WTC11 (cell line): ENCODE results near the gene UBTD1. TPM values are rescaled to one million over a fixed set of nuclear protein-coding genes. Genes with fewer than 3 reads are reported as not detected.

Experiments used
- ATAC-seq: fragments of 200-7000 bp; cut with Tn5 transposase; 2 replicates; pipeline ENCODE4 v1.10.0; 2021; ENCODE audit warnings: mild to moderate bottlenecking, moderate library complexity
- CTCF ChIA-PET: fragments of 300-600 bp; sonication (Branson Sonifier 250); formaldehyde crosslinking; loops from one replicate; lab custom pipeline; 2021; ENCODE audit warnings: antibody characterized with exemption; lab: Charles Lee
- POLR2A ChIA-PET: fragments of 350-600 bp; sonication (Branson Sonifier 250); formaldehyde crosslinking; loops from one replicate; lab custom pipeline; 2021; ENCODE audit warnings: antibody characterized with exemption; lab: Charles Lee
- DNase-seq: peaks from one replicate; pipeline ENCODE4 v3.0.0; 2021; ENCODE audit warnings: low spot score
- H3K27ac Mint-ChIP-seq: 2 replicates; pipeline ENCODE4 v1.8.0; 2021; ENCODE audit warnings: mixed read lengths
- H3K27me3 Mint-ChIP-seq: 2 replicates; pipeline ENCODE4 v1.8.0; 2021; ENCODE audit warnings: low read depth, mild to moderate bottlenecking, moderate library complexity, mixed read lengths
- H3K36me3 Mint-ChIP-seq: 2 replicates; pipeline ENCODE4 v1.8.0; 2021; ENCODE audit warnings: mixed read lengths
- H3K4me1 Mint-ChIP-seq: 2 replicates; pipeline ENCODE4 v1.8.0; 2022; ENCODE audit warnings: mixed read lengths
- H3K4me3 Mint-ChIP-seq: 2 replicates; pipeline ENCODE4 v1.8.0; 2021; ENCODE audit warnings: mild to moderate bottlenecking, moderate library complexity, mixed read lengths
- H3K9me3 Mint-ChIP-seq: 2 replicates; pipeline ENCODE4 v1.8.0; 2021; ENCODE audit warnings: mixed read lengths
- CREB1 ChIP-seq: sonication (generic); formaldehyde crosslinking; IDR thresholded peaks from 2 replicates; pipeline ENCODE4 v1.8.0; 2023; ENCODE audit warnings: mild to moderate bottlenecking, missing genetic modification reagents
- ELF4 ChIP-seq: sonication (generic); formaldehyde crosslinking; IDR thresholded peaks from 2 replicates; pipeline ENCODE4 v1.8.1; 2022; ENCODE audit warnings: low read depth, mild to moderate bottlenecking, moderate library complexity, missing genetic modification reagents
- ETV6 ChIP-seq: sonication (generic); formaldehyde crosslinking; IDR thresholded peaks from 2 replicates; pipeline ENCODE4 v1.8.1; 2022; ENCODE audit warnings: mild to moderate bottlenecking, missing genetic modification reagents
- GRHL2 ChIP-seq: fragments of 250-450 bp; sonication (Bioruptor Pico); IDR thresholded peaks from 2 replicates; pipeline ENCODE4 v1.8.0; 2022; ENCODE audit warnings: mild to moderate bottlenecking, moderate library complexity; ENCODE audit not compliant: insufficient replicate concordance, severe bottlenecking
- GTF2I ChIP-seq: fragments of 250-450 bp; sonication (Bioruptor Pico); conservative IDR thresholded peaks from 2 replicates; pipeline ENCODE4 v1.4.0; 2021; ENCODE audit warnings: mild to moderate bottlenecking
- JUN ChIP-seq: sonication (generic); formaldehyde crosslinking; IDR thresholded peaks from 2 replicates; pipeline ENCODE4 v1.8.0; 2023; ENCODE audit warnings: mild to moderate bottlenecking, missing genetic modification reagents
- KAT7 ChIP-seq: sonication (generic); formaldehyde crosslinking; IDR thresholded peaks from 2 replicates; pipeline ENCODE4 v1.8.1; 2023; ENCODE audit warnings: missing genetic modification reagents, mild to moderate bottlenecking, borderline replicate concordance
- MXD4 ChIP-seq: fragments of 250-450 bp; sonication (Bioruptor Pico); IDR thresholded peaks from 2 replicates; pipeline ENCODE4 v1.8.0; 2021; ENCODE audit warnings: mild to moderate bottlenecking, moderate library complexity, borderline replicate concordance
- NFYB ChIP-seq: sonication (generic); formaldehyde crosslinking; conservative IDR thresholded peaks from 2 replicates; pipeline ENCODE4 v1.8.0; 2022; ENCODE audit warnings: low read depth, missing genetic modification reagents
- NR3C1 ChIP-seq: sonication (generic); formaldehyde crosslinking; conservative IDR thresholded peaks from 2 replicates; pipeline ENCODE4 v1.8.1; 2023; ENCODE audit warnings: low read depth, mild to moderate bottlenecking, missing genetic modification reagents
- RELA ChIP-seq: sonication (generic); formaldehyde crosslinking; IDR thresholded peaks from 2 replicates; pipeline ENCODE4 v1.8.1; 2022; ENCODE audit warnings: missing genetic modification reagents, mild to moderate bottlenecking, borderline replicate concordance
- ZBTB21 ChIP-seq: sonication (generic); formaldehyde crosslinking; IDR thresholded peaks from 2 replicates; pipeline ENCODE4 v1.8.1; 2023; ENCODE audit warnings: mild to moderate bottlenecking, missing genetic modification reagents, borderline replicate concordance
- ZNF219 ChIP-seq: sonication (generic); formaldehyde crosslinking; IDR thresholded peaks from 2 replicates; pipeline ENCODE4 v1.8.0; 2023; ENCODE audit warnings: missing genetic modification reagents, mild to moderate bottlenecking, borderline replicate concordance
- ZNF263 ChIP-seq: sonication (generic); formaldehyde crosslinking; IDR thresholded peaks from 2 replicates; pipeline ENCODE4 v1.8.1; 2022; ENCODE audit warnings: low read depth, mild to moderate bottlenecking, moderate library complexity, missing genetic modification reagents
- ZNF396 ChIP-seq: fragments of 250-450 bp; sonication (Bioruptor Pico); IDR thresholded peaks from 2 replicates; pipeline ENCODE4 v1.8.0; 2021; ENCODE audit warnings: mild to moderate bottlenecking, moderate library complexity, borderline replicate concordance
- ZNF416 ChIP-seq: fragments of 250-450 bp; sonication (Bioruptor Pico); IDR thresholded peaks from 2 replicates; pipeline ENCODE4 v1.9.0; 2021; ENCODE audit warnings: mild to moderate bottlenecking, inconsistent platforms
- total RNA-seq: library from RNA; stranded (reverse); gene quantifications from 3 replicates; pipeline ENCODE4 v1.2.3, GENCODE V29; 2021
- TF ChIP-seq, protein P1 (sequence below): fragments of 200-600 bp; IDR thresholded peaks from 2 replicates; pipeline ENCODE4 v1.8.0; 2022; ENCODE audit warnings: antibody characterized with exemption
- TF ChIP-seq, protein P2 (sequence below): sonication (generic); formaldehyde crosslinking; IDR thresholded peaks from 2 replicates; pipeline ENCODE4 v1.8.1; 2023; ENCODE audit warnings: mild to moderate bottlenecking, missing genetic modification reagents, moderate library complexity
- TF ChIP-seq, protein P3 (sequence below): sonication (generic); formaldehyde crosslinking; IDR thresholded peaks from 2 replicates; pipeline ENCODE4 v1.8.0; 2022; ENCODE audit warnings: mild to moderate bottlenecking, missing genetic modification reagents
- TF ChIP-seq, protein P4 (sequence below): sonication (generic); formaldehyde crosslinking; IDR thresholded peaks from 2 replicates; pipeline ENCODE4 v1.8.1; 2023; ENCODE audit warnings: mild to moderate bottlenecking, moderate library complexity, missing genetic modification reagents

The UBTD1 gene
- total RNA-seq, 1 experiment from 2014 or later = 35.7 TPM

DNA sequence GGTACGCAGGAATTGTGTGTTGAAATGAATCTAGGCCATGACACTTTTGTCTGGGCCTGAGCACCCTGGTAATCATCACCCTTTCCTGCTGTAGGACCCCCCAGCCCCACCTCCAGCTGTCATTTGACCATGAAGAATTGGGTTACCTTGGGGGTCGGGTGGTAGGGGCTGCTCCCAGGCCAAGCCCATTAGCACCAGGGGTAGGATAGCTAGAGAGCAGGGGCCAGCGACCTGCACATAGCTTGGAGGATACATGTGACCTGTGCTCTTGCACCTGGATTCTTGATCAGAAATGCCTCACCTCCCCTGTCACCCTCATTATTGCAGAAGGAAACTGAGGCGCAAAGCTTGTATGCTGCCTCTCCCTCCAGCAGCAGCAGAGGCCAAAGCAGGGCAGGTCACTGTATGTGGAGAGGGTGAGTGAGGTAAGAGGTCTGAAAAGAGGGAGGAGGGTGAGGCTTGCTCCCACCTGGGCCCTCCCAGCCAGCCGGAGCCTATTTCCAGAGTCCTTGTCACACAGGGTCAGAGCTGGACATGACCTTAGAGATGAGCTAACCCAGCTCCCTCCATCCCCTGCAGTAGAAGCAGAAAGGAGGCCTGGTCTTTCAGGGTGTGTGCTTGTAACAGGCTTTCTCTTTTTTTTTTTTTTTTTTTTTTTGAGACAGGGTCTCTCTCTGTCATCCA lies 38.6 kb downstream of the UBTD1 start (continued):
- TF ChIP-seq RELA = no peak
- TF ChIP-seq KAT7 (CRISPR knock-in tag) = no peak
- TF ChIP-seq ETV6 (CRISPR knock-in tag) = no peak
- TF ChIP-seq ZBTB21 (CRISPR knock-in tag) = no peak
- no peak for TF ChIP-seq GTF2I (CRISPR knock-in tag)
- TF ChIP-seq, protein P1, sequence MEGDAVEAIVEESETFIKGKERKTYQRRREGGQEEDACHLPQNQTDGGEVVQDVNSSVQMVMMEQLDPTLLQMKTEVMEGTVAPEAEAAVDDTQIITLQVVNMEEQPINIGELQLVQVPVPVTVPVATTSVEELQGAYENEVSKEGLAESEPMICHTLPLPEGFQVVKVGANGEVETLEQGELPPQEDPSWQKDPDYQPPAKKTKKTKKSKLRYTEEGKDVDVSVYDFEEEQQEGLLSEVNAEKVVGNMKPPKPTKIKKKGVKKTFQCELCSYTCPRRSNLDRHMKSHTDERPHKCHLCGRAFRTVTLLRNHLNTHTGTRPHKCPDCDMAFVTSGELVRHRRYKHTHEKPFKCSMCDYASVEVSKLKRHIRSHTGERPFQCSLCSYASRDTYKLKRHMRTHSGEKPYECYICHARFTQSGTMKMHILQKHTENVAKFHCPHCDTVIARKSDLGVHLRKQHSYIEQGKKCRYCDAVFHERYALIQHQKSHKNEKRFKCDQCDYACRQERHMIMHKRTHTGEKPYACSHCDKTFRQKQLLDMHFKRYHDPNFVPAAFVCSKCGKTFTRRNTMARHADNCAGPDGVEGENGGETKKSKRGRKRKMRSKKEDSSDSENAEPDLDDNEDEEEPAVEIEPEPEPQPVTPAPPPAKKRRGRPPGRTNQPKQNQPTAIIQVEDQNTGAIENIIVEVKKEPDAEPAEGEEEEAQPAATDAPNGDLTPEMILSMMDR = no peak
- no peak for TF ChIP-seq ZNF416 (CRISPR knock-in tag)
- TF ChIP-seq, all 79 proteins: peak for 0

DNA sequence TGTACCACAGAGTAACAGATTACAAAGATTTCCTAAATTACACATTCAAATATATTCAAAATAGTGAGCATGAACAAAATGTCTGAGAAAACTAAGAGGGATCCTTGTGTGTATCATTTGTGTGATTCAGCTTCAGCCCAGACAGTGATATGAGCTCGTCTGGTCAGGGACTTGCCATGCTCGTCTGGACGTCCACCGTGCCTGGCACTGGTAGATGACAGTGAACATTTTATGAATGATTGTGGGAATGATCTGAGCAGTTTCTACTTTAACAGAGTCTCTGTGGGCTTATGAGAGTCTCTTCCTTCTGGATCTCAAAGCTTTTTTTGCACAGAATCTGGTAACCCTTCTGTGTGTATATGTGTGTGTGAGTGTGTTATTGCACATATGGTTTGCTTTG lies 39.7 kb downstream of the UBTD1 start:
- ChIA-PET CTCF (interaction anchor here (0.8 to 5.1 kb wide), 8 partner anchors 12 to 119 kb away, joined by 3 to 44 read pairs (median 5); partner anchors contain the start of genes ANKRD2 and UBTD1), POLR2A (interaction anchor here (1.6 kb wide), 1 partner anchor 40 kb away, joined by 3 read pairs; the partner anchor contains the start of gene UBTD1)
- no peaks in the 10 kb centered on the region for H3K27me3 Mint-ChIP-seq
- H3K4me1 Mint-ChIP-seq = peaks cover 28% of the 10 kb centered on the region
- peak overlapping the region; percentile 91 for H3K27ac Mint-ChIP-seq
- no peaks in the 10 kb centered on the region for H3K9me3 Mint-ChIP-seq
- no peaks in the 10 kb centered on the region for H3K36me3 Mint-ChIP-seq
- no peak for DNase-seq
- TF ChIP-seq NFYB = no peak
- TF ChIP-seq, protein P2, sequence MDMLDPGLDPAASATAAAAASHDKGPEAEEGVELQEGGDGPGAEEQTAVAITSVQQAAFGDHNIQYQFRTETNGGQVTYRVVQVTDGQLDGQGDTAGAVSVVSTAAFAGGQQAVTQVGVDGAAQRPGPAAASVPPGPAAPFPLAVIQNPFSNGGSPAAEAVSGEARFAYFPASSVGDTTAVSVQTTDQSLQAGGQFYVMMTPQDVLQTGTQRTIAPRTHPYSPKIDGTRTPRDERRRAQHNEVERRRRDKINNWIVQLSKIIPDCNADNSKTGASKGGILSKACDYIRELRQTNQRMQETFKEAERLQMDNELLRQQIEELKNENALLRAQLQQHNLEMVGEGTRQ (CRISPR knock-in tag) = no peak
- no peak for TF ChIP-seq ZNF263
- TF ChIP-seq ZNF219 = no peak
- TF ChIP-seq NR3C1 (CRISPR knock-in tag) = no peak
- TF ChIP-seq RELA = no peak
- TF ChIP-seq, protein P3, sequence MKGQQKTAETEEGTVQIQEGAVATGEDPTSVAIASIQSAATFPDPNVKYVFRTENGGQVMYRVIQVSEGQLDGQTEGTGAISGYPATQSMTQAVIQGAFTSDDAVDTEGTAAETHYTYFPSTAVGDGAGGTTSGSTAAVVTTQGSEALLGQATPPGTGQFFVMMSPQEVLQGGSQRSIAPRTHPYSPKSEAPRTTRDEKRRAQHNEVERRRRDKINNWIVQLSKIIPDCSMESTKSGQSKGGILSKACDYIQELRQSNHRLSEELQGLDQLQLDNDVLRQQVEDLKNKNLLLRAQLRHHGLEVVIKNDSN = no peak
- no peak for TF ChIP-seq MXD4
- TF ChIP-seq, protein P4, sequence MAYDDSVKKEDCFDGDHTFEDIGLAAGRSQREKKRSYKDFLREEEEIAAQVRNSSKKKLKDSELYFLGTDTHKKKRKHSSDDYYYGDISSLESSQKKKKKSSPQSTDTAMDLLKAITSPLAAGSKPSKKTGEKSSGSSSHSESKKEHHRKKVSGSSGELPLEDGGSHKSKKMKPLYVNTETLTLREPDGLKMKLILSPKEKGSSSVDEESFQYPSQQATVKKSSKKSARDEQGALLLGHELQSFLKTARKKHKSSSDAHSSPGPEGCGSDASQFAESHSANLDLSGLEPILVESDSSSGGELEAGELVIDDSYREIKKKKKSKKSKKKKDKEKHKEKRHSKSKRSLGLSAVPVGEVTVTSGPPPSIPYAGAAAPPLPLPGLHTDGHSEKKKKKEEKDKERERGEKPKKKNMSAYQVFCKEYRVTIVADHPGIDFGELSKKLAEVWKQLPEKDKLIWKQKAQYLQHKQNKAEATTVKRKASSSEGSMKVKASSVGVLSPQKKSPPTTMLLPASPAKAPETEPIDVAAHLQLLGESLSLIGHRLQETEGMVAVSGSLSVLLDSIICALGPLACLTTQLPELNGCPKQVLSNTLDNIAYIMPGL (CRISPR knock-in tag) = no peak
- TF ChIP-seq GRHL2 = no peak
- TF ChIP-seq ZNF396 (CRISPR knock-in tag) = no peak
- no peak for TF ChIP-seq ELF4 (CRISPR knock-in tag)
- no peak for TF ChIP-seq CREB1 (CRISPR knock-in tag)
- ATAC-seq = no peak
- no peak overlapping the region for H3K4me3 Mint-ChIP-seq

DNA sequence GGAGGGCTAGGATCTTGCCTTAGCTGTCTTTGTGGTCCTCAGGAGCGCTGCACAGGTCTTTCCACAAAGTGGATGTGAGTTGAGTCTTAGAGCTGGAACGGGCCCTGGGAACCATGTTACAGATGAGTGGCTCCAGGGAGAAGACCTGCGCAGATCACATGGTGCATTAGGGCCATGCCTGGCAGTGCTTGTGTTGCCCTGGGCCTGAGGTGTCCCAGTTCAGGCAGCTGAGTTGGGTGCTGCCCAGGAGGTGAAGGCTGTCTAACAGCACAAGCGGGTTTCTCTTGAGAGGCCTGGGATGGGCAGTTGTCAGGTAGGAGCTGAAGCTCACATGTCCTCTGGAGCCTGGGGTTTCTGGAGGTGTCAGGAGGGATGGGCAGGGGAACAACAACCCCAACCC lies 40.1 kb downstream of the UBTD1 start:
- ATAC-seq (no peak), DNase-seq (no peak)
- H3K9me3 Mint-ChIP-seq = no peaks in the 10 kb centered on the region
- no peaks in the 10 kb centered on the region for H3K36me3 Mint-ChIP-seq
- H3K4me3 Mint-ChIP-seq = no peak overlapping the region
- H3K27me3 Mint-ChIP-seq = no peaks in the 10 kb centered on the region
- peaks cover 32% of the 10 kb centered on the region for H3K4me1 Mint-ChIP-seq
- ChIA-PET POLR2A (interaction anchor here (1.6 kb wide), 1 partner anchor 40 kb away, joined by 3 read pairs; the partner anchor contains the start of gene UBTD1), CTCF (interaction anchor here (0.7 to 5.1 kb wide), 14 partner anchors 11 to 426 kb away, joined by 3 to 44 read pairs (median 4); partner anchors contain the start of genes ANKRD2, HOGA1 and UBTD1)
- TF ChIP-seq, protein P4 (CRISPR knock-in tag) = 0 out of 2 replicates have a peak, but pooled peaks have one; percentile 8
- no peak for TF ChIP-seq JUN (CRISPR knock-in tag)
- TF ChIP-seq, all 79 proteins: peak for 1
- peak overlapping the region; percentile 91 for H3K27ac Mint-ChIP-seq
